GM12892 (cell line): ENCODE results near the gene CLASP2.

Experiments used
- POLR2A ChIP-seq: IDR thresholded peaks from 2 replicates; pipeline ENCODE4 v1.6.1; 2011; ENCODE audit warnings: low read depth, low read length, control low read depth
- POLR2AphosphoS5 ChIP-seq: IDR thresholded peaks from 2 replicates; pipeline ENCODE4 v1.6.1; 2011; ENCODE audit warnings: low read depth, low read length, control low read depth

GRCh38 chr3:33718595-33718907 lies 497 bp upstream of the CLASP2 start:
- TF ChIP-seq POLR2AphosphoS5 (no peak), POLR2A (no peak)
